GM18861 (cell line): ENCODE data around the gene GNG7.
"Not testable (repeated sequence)": the region's sequence is repeated elsewhere in the genome, so short reads cannot be mapped to it uniquely, and the experiment has no call there.

ENCODE experiments used
- ATAC-seq: cut with Tn5 transposase; IDR thresholded peaks from one replicate; pipeline ENCODE4 v1.9.1; 2021; ENCODE audit not compliant: unreplicated experiment

Gene GNG7

GRCh38 chr19:2556221-2557092 is 146.0 kb downstream of the GNG7 start:
- ATAC-seq, result no peak

- ATAC-seq, result no peak
Measured at GRCh38 chr19:2555422-2556220, 146.9 kb downstream of the GNG7 start.

GRCh38 chr19:2554856-2555255 is 147.6 kb downstream of the GNG7 start:
- ATAC-seq, result no peak

GRCh38 chr19:2553510-2553909 is 149.0 kb downstream of the GNG7 start:
- peak; percentile 9 for ATAC-seq

GRCh38 chr19:2552859-2553258 is 149.6 kb downstream of the GNG7 start:
- ATAC-seq, result peak; percentile 60

- ATAC-seq, result no peak
Measured at GRCh38 chr19:2551864-2552185, 150.7 kb downstream of the GNG7 start.

- no peak for ATAC-seq
Measured at GRCh38 chr19:2551172-2551863, 151.2 kb downstream of the GNG7 start.

- no peak for ATAC-seq
Measured at GRCh38 chr19:2550431-2551171, 151.9 kb downstream of the GNG7 start.

- ATAC-seq, result no peak
Measured at GRCh38 chr19:2549701-2550191, 152.7 kb downstream of the GNG7 start.

GRCh38 chr19:2548966-2549365 is 153.5 kb downstream of the GNG7 start:
- ATAC-seq, result no peak

- ATAC-seq, result no peak
Measured at GRCh38 chr19:2547721-2548120, 154.8 kb downstream of the GNG7 start.

GRCh38 chr19:2547033-2547680 is 155.3 kb downstream of the GNG7 start:
- ATAC-seq, result no peak

- ATAC-seq, result no peak
Measured at GRCh38 chr19:2546128-2547032, 156.1 kb downstream of the GNG7 start.

GRCh38 chr19:2545416-2546127 is 156.9 kb downstream of the GNG7 start:
- not testable (repeated sequence) for ATAC-seq

- ATAC-seq, result no peak
Measured at GRCh38 chr19:2544576-2545415, 157.7 kb downstream of the GNG7 start.

- ATAC-seq, result no peak
Measured at GRCh38 chr19:2543463-2544442, 158.7 kb downstream of the GNG7 start.

- ATAC-seq, result not testable (repeated sequence)
Measured at GRCh38 chr19:2543072-2543462, 159.4 kb downstream of the GNG7 start.
